Stimulated activated CD4-positive, alpha-beta T cell treated with anti-CD3 and anti-CD28 coated beads, TNF-alpha, amount 100 ng/mL, for 4 hours (primary cell): ENCODE measurements around the gene CDH19.
"Not testable (repeated sequence)": the region's sequence is repeated elsewhere in the genome, so short reads cannot be mapped to it uniquely, and the experiment has no call there.

ENCODE experiments used
- DNase-seq, 3 experiments: peaks; one replicate each; pipeline ENCODE4 v3.0.0-alpha.2; 2020; ENCODE audit warnings: low read depth in 3 of 3

CDH19 gene

GRCh38 chr18:66564236-66564635 lies 39.7 kb downstream of the CDH19 start:
- no peak for DNase-seq

GRCh38 chr18:66562279-66562678 lies 41.6 kb downstream of the CDH19 start:
- no peak for DNase-seq

GRCh38 chr18:66560094-66560493 lies 43.8 kb downstream of the CDH19 start:
- DNase-seq = no peak

DNA sequence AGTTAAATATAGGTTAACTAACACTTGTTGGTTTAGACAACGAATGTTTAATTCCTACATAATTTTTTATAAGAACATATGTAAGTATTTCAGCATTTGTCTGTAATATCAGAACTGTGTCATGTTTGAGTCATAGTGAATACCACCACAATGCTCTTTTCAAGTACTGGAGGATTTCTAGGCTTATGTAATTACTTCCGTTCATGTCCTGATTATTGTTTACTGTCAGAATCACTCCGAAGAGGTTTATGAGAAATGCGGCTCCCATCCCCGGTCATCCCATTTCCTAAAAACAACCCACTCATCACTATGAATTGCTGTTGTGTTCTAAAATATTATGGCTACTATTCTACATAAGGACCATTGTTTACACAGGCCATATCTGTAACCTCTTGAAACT lies 45.1 kb downstream of the CDH19 start:
- no peak for DNase-seq

- no peak for DNase-seq
Measured at GRCh38 chr18:66557091-66557490, 46.8 kb downstream of the CDH19 start.

DNA sequence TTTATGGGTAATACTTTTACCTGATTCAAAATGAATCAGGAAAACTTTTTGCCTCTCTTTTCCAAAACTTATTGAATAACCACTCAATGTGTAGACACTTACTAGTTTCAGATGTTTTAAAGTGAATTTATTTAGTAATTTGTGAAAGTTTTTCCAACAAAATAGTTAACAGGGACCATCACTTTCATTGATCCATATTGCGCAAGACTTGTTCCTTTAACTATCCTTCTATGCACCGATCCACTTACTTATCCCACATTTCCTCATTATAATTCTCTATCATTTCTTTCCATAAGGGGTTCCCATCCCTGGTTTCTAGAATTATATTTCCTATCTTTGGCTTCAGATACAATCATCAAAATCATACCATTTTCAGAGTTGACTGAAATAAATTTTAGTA lies 48.3 kb downstream of the CDH19 start:
- no peak for DNase-seq

DNA sequence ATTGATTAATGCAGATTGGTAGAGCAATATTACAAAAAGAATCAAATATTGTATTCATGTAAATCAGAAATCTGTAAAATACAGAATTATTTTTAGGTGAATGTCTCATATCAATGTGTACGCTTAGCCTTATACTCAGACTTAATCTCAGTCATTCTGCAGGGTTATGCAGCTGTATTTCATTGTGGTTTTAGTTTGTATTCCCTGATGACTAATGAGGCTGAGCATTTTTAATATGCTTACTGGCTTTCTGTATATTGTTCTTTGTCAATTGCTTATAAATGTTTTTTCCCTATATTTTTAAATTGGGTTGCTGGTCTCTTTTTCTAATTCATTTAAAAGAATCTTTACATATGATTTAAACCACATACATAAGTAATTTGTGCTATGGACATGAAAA lies 50.1 kb downstream of the CDH19 start:
- DNase-seq = no peak

- no peak for DNase-seq
Measured at GRCh38 chr18:66550366-66550765, 53.5 kb downstream of the CDH19 start.

- no peak for DNase-seq
Measured at GRCh38 chr18:66548747-66549146, 55.1 kb downstream of the CDH19 start.

DNA sequence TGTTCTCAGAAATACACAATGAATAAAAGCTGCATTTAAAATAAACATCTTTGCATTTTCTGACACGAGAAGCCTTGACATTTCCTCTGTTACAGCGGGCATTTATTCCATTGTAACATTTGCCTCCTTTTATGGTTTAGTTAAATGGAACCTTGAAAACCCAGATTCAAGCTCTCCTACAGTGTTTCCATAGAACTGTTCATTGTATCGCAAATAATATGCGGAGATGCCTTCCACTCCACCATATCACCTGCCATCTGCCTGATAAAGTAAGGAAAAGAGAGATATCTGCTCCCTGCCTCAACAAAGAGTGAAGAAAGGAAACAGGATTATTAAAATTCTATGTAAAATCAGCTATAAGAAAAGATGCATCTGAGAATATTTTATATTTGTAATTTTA lies 69.8 kb downstream of the CDH19 start:
- DNase-seq = no peak

- no peak for DNase-seq
Measured at GRCh38 chr18:66533693-66534092, 70.2 kb downstream of the CDH19 start.

GRCh38 chr18:66523219-66523991 lies 80.5 kb downstream of the CDH19 start:
- no peak for DNase-seq

DNA sequence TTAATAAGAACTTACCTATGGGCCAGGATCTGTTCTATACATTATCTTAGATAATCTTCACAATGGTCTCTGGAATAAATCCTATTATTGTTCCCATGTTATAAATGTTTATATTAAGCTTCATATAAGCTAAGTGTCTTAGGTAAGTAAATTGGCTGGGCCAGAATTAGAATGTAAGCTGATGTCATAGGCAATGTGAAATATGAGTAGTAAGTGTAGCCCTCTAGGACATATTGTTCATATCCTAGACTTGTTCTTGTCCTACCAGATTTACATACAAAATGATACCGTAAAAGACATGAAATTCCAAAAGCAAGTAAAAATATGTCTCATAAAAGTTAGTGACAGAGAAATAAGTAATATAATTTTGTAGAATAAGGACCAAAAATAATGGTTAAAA lies 89.9 kb downstream of the CDH19 start:
- no peak for DNase-seq

- no peak for DNase-seq
Measured at GRCh38 chr18:66511792-66512191, 92.1 kb downstream of the CDH19 start.

DNA sequence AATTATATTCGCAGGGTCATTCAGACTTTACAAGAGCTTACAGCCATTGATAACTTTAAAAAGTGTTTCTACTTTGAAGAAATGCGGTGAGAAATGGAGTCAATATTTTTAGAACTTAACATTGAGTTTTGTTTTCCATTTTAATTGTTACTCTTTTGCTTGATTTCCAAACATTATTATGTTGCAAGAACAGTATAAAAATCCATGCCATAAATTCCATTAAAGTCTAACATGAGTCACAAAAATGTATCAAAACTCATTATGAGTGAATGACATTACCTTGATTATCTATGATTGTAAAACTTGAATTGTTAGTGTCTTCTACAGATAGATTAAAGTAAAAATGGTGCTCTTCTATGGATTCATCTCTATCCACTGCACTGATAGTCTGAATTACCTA lies 92.6 kb downstream of the CDH19 start:
- DNase-seq = no peak

DNA sequence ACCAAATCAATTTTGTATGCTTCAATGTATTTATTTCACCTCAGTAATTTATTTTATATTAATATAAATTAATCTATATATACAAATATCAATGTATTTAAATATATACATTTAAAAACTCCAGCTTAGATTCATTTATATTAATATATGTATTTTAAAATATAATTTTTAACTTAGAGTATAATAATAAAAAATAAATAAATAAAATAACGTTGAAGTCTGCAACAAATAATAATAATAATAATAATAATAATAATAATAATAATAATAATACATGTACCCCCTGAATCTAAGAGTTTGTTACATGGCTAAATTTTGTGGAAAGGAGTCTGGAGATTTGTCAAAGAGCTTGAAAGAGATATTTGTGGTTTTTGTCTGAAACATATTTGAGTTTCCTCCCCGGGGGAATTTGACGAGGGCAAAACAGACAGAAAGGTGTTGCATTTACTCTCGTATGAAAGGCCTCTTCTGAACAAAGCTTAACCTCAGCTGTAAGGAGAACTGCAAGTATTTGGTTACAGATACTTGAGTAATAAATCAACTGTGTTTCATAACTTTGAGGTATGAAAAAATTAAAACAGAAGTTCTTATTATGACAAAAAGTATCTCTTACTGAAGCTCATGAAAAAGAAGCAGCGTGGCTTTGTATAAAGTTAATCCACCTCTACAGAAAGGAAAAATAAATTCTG lies 93.4 kb downstream of the CDH19 start:
- no peak for DNase-seq

DNA sequence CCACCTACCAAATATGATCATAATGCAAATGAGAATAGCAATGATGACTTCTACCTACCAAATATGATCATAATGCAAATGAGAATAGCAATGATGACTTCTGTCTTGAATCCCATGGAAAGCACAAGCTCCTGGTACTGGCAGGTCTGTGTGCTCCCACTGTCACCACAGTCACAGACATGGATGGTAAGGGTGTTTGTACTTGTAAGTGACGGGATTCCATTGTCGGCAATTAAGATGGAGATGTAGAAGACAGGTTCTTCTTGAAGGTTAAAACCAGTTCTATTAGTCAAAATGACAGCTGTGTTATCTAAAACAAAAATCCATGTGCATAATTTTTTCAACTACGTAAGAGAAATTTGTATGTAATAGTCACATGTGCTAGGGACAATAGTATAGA lies 95.0 kb downstream of the CDH19 start:
- no peak for DNase-seq

- DNase-seq = no peak
Measured at GRCh38 chr18:66506178-66506577, 97.7 kb downstream of the CDH19 start.

DNA sequence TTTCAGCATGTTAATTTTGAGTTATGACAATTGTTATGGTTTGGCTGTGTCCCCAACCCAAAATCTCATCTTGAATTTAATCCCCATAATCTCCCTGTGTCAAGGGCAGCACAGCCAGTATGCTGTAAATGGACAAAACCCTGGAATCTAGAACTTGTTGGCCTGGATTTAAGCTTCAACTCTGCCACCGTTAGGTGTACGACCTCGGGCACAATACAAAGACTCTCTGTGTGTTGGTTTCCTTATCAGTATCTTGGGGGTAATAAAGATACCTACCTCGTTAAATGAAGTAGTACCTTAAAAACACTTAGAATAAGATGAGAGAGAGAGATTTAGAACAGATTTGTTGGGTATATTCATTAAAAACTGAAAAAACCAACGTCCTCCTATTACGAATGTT lies 106.5 kb downstream of the CDH19 start:
- no peak for DNase-seq

GRCh38 chr18:66495844-66496243 lies 108.0 kb downstream of the CDH19 start:
- DNase-seq = no peak

- no peak for DNase-seq
Measured at GRCh38 chr18:66473882-66474281, 130.0 kb downstream of the CDH19 start.

GRCh38 chr18:66466184-66466583 lies 137.7 kb downstream of the CDH19 start:
- DNase-seq = not testable (repeated sequence)

DNA sequence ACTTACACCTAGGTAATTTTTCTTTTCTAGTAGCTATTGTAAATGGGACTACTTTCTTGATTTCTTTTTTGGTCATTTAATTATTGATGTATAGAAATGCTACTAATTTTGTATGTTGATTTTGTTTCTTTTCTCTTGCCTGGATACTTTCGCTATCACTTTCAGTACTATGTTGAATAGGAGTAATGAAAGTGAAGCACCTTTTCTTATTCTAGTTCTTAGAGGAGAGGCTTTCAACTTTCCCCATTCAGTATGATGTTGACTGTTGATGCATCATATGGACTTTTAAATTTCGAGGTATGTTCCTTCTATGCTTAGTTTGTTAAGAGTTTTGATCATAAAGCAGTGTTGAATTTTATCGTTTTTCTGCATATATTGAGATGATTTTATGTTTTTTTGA lies 142.5 kb downstream of the CDH19 start:
- no peak for DNase-seq

DNA sequence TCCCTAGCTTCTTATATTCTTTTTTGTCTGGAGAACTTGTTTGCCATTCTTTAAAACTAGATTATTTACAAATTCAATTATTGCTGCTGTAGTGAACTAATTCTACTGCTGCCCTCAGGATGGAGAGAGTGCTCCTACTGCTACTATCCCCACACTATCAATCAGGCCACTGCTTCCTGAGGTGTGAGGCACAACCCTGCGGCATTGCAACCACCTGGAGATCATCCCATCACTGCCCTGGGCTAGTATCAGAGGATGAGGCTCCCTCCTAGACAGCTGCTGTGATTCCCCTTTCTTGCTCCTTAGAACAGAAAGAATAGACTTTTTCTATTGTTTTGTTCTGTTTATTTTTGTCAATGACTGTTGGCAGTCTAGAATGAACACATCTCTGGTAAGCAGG lies 146.6 kb downstream of the CDH19 start:
- DNase-seq = no peak
